ENCODE data around the gene TBCK. TPM values are rescaled to one million over a fixed set of nuclear protein-coding genes. Genes with fewer than 3 reads are reported as not detected.

Gene TBCK
- total and polyA plus RNA-seq, 2 experiments from 2014 or later, result 13.9 to 28.9 TPM

DNA sequence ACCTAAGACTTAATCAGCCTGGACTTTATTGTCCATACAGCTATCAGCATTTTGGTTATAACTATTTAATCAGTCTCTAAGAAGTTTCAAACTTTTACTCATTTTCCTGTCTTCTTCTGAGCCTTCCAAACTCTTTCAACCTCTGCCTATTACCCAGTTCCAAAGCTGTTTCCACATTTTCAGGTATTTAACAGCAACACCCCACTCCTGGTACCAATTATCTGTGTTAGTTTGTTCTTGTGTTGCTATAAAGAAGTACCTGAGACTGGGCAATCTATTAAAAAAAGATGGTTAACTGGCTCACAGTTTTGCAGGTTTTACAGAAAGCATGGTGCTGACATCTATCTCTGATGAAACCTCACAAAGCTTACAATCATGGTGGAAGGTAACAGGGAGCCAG lies 225.2 kb downstream of the TBCK start:
- H3K4me3 ChIP-seq, result no peak overlapping the region
- H3K79me2 ChIP-seq (replicated peaks; ENCODE audit: insufficient read depth), result no peaks in the 10 kb centered on the region
- Mint-ChIP-seq H3K27me3 (ENCODE audit: insufficient read depth, low read depth, poor library complexity) (no peaks in the 10 kb centered on the region), H3K4me1 (peaks cover 5% of the 10 kb centered on the region), H3K27ac (no peak overlapping the region), H3K36me3 (ENCODE audit: low read depth) (peaks cover 60% of the 10 kb centered on the region), H3K4me3 (no peak overlapping the region), H3K9me3 (peaks cover 45% of the 10 kb centered on the region)
- no peaks in the 10 kb centered on the region; the same call in 1 of the 2 replicates for H3K4me1 ChIP-seq (ENCODE audit: insufficient read depth)
- H3K4me2 ChIP-seq, result no peak overlapping the region
- no peak overlapping the region for H3K27ac ChIP-seq (ENCODE audit: low read depth)
- peaks cover 17% of the 10 kb centered on the region; the same call in 1 of the 2 replicates for H3K36me3 ChIP-seq (ENCODE audit: insufficient read depth)
- no peak for DNase-seq (ENCODE audit: low spot score)
- no peak overlapping the region for H2AFZ ChIP-seq
- H3F3A ChIP-seq (replicated peaks; ENCODE audit: low read depth), result no peaks in the 10 kb centered on the region
- no peaks in the 10 kb centered on the region for H3K9me2 ChIP-seq (ENCODE audit: insufficient read depth)
- H3K27me3 ChIP-seq (ENCODE audit: insufficient read depth), result no peaks in the 10 kb centered on the region
- no peaks in the 10 kb centered on the region for H4K20me1 ChIP-seq (replicated peaks; ENCODE audit: insufficient read depth)
- ATAC-seq, result no peak
- TF ChIP-seq ZNF331 (CRISPR knock-in tag; IDR thresholded peaks at IDR 0.05; ENCODE audit: low read depth) (no peak), CREB1 (CRISPR knock-in tag; IDR thresholded peaks at IDR 0.05; ENCODE audit: low read depth) (no peak), EZH2 (IDR thresholded peaks at IDR 0.05; ENCODE audit: low read depth, unreplicated experiment) (no peak), EZH2phosphoT487 (IDR thresholded peaks at IDR 0.05; ENCODE audit: unreplicated experiment) (no peak), JUNB (IDR thresholded peaks at IDR 0.05; ENCODE audit: unreplicated experiment) (no peak), STAT1 (IDR thresholded peaks at IDR 0.05; ENCODE audit: unreplicated experiment) (no peak), NANOG (IDR thresholded peaks at IDR 0.05; ENCODE audit: borderline replicate concordance) (no peak), ZNF114 (CRISPR knock-in tag; IDR thresholded peaks at IDR 0.05) (no peak)
- TF ChIP-seq, protein P1, sequence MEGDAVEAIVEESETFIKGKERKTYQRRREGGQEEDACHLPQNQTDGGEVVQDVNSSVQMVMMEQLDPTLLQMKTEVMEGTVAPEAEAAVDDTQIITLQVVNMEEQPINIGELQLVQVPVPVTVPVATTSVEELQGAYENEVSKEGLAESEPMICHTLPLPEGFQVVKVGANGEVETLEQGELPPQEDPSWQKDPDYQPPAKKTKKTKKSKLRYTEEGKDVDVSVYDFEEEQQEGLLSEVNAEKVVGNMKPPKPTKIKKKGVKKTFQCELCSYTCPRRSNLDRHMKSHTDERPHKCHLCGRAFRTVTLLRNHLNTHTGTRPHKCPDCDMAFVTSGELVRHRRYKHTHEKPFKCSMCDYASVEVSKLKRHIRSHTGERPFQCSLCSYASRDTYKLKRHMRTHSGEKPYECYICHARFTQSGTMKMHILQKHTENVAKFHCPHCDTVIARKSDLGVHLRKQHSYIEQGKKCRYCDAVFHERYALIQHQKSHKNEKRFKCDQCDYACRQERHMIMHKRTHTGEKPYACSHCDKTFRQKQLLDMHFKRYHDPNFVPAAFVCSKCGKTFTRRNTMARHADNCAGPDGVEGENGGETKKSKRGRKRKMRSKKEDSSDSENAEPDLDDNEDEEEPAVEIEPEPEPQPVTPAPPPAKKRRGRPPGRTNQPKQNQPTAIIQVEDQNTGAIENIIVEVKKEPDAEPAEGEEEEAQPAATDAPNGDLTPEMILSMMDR (conservative IDR thresholded peaks at IDR 0.05; ENCODE audit: low read depth in 2 of 2), result no peak

DNA sequence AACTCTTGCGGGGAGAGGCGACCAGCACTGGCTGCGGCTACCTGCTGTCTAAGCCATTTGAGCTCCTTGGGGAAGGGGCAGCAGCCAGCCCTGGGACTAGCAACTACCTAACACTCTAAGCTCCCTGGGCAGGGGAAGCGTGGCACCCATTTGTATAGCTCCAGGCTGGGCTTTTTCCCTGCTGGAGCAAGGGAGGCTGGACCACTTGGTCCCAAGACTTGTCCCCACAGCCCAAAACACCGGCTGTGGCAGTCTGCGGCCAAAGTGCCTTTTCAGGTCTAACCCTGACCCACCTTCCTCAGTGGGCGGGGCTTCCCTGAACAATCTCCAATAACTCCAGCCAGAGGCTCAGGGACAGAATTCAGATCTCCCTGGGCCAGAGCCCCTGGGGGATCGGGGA lies 232.9 kb downstream of the TBCK start:
- TF ChIP-seq ZNF114 (CRISPR knock-in tag; IDR thresholded peaks at IDR 0.05), result no peak
- no peak for TF ChIP-seq JUNB (IDR thresholded peaks at IDR 0.05; ENCODE audit: unreplicated experiment)
- TF ChIP-seq, protein P2, sequence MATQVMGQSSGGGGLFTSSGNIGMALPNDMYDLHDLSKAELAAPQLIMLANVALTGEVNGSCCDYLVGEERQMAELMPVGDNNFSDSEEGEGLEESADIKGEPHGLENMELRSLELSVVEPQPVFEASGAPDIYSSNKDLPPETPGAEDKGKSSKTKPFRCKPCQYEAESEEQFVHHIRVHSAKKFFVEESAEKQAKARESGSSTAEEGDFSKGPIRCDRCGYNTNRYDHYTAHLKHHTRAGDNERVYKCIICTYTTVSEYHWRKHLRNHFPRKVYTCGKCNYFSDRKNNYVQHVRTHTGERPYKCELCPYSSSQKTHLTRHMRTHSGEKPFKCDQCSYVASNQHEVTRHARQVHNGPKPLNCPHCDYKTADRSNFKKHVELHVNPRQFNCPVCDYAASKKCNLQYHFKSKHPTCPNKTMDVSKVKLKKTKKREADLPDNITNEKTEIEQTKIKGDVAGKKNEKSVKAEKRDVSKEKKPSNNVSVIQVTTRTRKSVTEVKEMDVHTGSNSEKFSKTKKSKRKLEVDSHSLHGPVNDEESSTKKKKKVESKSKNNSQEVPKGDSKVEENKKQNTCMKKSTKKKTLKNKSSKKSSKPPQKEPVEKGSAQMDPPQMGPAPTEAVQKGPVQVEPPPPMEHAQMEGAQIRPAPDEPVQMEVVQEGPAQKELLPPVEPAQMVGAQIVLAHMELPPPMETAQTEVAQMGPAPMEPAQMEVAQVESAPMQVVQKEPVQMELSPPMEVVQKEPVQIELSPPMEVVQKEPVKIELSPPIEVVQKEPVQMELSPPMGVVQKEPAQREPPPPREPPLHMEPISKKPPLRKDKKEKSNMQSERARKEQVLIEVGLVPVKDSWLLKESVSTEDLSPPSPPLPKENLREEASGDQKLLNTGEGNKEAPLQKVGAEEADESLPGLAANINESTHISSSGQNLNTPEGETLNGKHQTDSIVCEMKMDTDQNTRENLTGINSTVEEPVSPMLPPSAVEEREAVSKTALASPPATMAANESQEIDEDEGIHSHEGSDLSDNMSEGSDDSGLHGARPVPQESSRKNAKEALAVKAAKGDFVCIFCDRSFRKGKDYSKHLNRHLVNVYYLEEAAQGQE (IDR thresholded peaks at IDR 0.05; ENCODE audit: unreplicated experiment), result no peak
- Mint-ChIP-seq H3K27ac (no peak overlapping the region), H3K36me3 (ENCODE audit: low read depth) (peaks cover 37% of the 10 kb centered on the region)

More for the DNA sequence above, 232.9 kb downstream of the TBCK start:
- Mint-ChIP-seq H3K4me3 (no peak overlapping the region), H3K9me3 (peaks cover 24% of the 10 kb centered on the region), H3K27me3 (ENCODE audit: insufficient read depth, low read depth, poor library complexity) (peaks cover 3% of the 10 kb centered on the region), H3K4me1 (0 out of 3 replicates have a peak, but pooled peaks cover 2% of the 10 kb centered on the region)
- DNase-seq (ENCODE audit: low spot score) (no peak), ATAC-seq (no peak)
- Histone ChIP-seq H3K27ac (ENCODE audit: low read depth) (no peak overlapping the region), H3K36me3 (ENCODE audit: insufficient read depth) (peaks cover 3% of the 10 kb centered on the region; the same call in 1 of the 2 replicates), H3K4me3 (no peak overlapping the region), H3K4me1 (ENCODE audit: insufficient read depth) (no peaks in the 10 kb centered on the region), H3K9me2 (ENCODE audit: insufficient read depth) (peaks cover 7% of the 10 kb centered on the region; the same call in 1 of the 2 replicates), H2AFZ (no peak overlapping the region), H4K20me1 (replicated peaks; ENCODE audit: insufficient read depth) (no peaks in the 10 kb centered on the region), H3K27me3 (ENCODE audit: insufficient read depth) (no peaks in the 10 kb centered on the region), H3F3A (replicated peaks; ENCODE audit: low read depth) (no peaks in the 10 kb centered on the region), H3K4me2 (no peak overlapping the region), H3K79me2 (replicated peaks; ENCODE audit: insufficient read depth) (no peaks in the 10 kb centered on the region)

Data from GM23338 (cell line).